HL-60 (cell line): ENCODE data around the gene BDNF.

Experiments used
- DNase-seq, 2 experiments: peaks; one replicate each; pipeline ENCODE4 v3.0.0-alpha.2; 2010 to 2020; ENCODE audit warnings: low read depth in 1 of 2, low spot score in 1 of 2
- H3K27ac ChIP-seq: fragments of 250-450 bp; sonication (Bioruptor Pico); replicated peaks from 2 replicates; pipeline ENCODE4 v1.5.1; 2020; ENCODE audit warnings: mild to moderate bottlenecking, moderate library complexity
- H3K27me3 ChIP-seq: fragments of 250-450 bp; sonication (Bioruptor Pico); 2 replicates; pipeline ENCODE4 v1.5.1; 2021; ENCODE audit warnings: mild to moderate bottlenecking, moderate library complexity; ENCODE audit not compliant: insufficient read depth, poor library complexity, severe bottlenecking
- H3K4me3 ChIP-seq: replicated peaks from 2 replicates; pipeline ENCODE4 v1.5.1; 2011; ENCODE audit warnings: mild to moderate bottlenecking, control low read depth, low read length; ENCODE audit not compliant: insufficient read depth
- CTCF ChIP-seq: IDR thresholded peaks from one replicate; pipeline ENCODE4 v1.5.1; 2011; ENCODE audit warnings: low read length, control low read depth, inconsistent platforms; ENCODE audit not compliant: insufficient read depth
- GABPA ChIP-seq: IDR thresholded peaks from 2 replicates; pipeline ENCODE4 v1.6.1; 2012; ENCODE audit warnings: low read depth
- POLR2AphosphoS5 ChIP-seq: IDR thresholded peaks from 2 replicates; pipeline ENCODE4 v1.6.1; 2012; ENCODE audit warnings: low read depth
- SPI1 ChIP-seq: IDR thresholded peaks from 2 replicates; pipeline ENCODE4 v1.6.1; 2012; ENCODE audit warnings: low read depth, mild to moderate bottlenecking, borderline replicate concordance
- TF ChIP-seq, protein P1 (sequence below): IDR thresholded peaks from 2 replicates; pipeline ENCODE4 v1.6.1; 2012; ENCODE audit warnings: low read depth; ENCODE audit not compliant: insufficient replicate concordance

BDNF gene

DNA sequence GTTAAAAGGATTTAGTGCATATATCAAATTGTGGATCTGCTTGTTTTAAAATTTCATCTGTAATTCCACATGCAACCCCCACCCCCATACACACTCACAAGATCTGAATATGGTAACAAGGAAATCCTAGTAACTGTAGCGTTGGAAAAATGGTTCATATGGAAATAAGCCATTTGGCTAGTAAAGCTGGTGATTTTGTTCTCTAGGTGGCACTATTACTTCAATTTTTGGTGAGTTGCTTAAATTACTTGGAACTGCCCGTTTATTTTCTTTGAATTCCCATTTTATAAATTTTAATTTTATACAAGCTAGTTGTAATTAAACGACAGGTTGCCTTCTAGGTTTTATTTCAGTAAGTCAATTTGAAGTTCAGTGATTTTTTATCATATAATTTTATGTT, 5.3 kb downstream of the BDNF start:
- Histone ChIP-seq H3K4me3 (no peak overlapping the region), H3K27ac (no peak overlapping the region), H3K27me3 (peaks cover 20% of the 10 kb centered on the region)
- peak; percentile 9 for TF ChIP-seq CTCF
- no peak for TF ChIP-seq GABPA
- no peak for DNase-seq

- no peak overlapping the region for H3K27ac ChIP-seq
- DNase-seq, result no peak
- no peak overlapping the region for H3K4me3 ChIP-seq
- H3K27me3 ChIP-seq, result peaks cover 10% of the 10 kb centered on the region
- TF ChIP-seq, protein P1, sequence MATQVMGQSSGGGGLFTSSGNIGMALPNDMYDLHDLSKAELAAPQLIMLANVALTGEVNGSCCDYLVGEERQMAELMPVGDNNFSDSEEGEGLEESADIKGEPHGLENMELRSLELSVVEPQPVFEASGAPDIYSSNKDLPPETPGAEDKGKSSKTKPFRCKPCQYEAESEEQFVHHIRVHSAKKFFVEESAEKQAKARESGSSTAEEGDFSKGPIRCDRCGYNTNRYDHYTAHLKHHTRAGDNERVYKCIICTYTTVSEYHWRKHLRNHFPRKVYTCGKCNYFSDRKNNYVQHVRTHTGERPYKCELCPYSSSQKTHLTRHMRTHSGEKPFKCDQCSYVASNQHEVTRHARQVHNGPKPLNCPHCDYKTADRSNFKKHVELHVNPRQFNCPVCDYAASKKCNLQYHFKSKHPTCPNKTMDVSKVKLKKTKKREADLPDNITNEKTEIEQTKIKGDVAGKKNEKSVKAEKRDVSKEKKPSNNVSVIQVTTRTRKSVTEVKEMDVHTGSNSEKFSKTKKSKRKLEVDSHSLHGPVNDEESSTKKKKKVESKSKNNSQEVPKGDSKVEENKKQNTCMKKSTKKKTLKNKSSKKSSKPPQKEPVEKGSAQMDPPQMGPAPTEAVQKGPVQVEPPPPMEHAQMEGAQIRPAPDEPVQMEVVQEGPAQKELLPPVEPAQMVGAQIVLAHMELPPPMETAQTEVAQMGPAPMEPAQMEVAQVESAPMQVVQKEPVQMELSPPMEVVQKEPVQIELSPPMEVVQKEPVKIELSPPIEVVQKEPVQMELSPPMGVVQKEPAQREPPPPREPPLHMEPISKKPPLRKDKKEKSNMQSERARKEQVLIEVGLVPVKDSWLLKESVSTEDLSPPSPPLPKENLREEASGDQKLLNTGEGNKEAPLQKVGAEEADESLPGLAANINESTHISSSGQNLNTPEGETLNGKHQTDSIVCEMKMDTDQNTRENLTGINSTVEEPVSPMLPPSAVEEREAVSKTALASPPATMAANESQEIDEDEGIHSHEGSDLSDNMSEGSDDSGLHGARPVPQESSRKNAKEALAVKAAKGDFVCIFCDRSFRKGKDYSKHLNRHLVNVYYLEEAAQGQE, result no peak
- no peak for TF ChIP-seq CTCF
- TF ChIP-seq GABPA, result no peak
- no peak for TF ChIP-seq POLR2AphosphoS5
- TF ChIP-seq SPI1, result no peak
Measured at GRCh38 chr11:27693398-27693797, 6.9 kb downstream of the BDNF start.

- Histone ChIP-seq H3K27ac (no peak overlapping the region), H3K4me3 (no peak overlapping the region), H3K27me3 (peaks cover 10% of the 10 kb centered on the region)
- TF ChIP-seq, protein P1, result no peak
- TF ChIP-seq POLR2AphosphoS5 (no peak), CTCF (no peak), GABPA (no peak), SPI1 (no peak)
- DNase-seq, result no peak
Measured at GRCh38 chr11:27692781-27693180, 7.5 kb downstream of the BDNF start.

GRCh38 chr11:27688076-27688475, 12.2 kb downstream of the BDNF start:
- H3K27me3 ChIP-seq, result no peaks in the 10 kb centered on the region
- H3K27ac ChIP-seq, result no peak overlapping the region
- TF ChIP-seq GABPA (no peak), CTCF (no peak), POLR2AphosphoS5 (no peak), SPI1 (no peak)
- TF ChIP-seq, protein P1, result no peak
- no peak for DNase-seq
- H3K4me3 ChIP-seq, result no peak overlapping the region
